Urinary bladder (tissue), 4 donors: ENCODE results near the gene CCDC18. TPM values are rescaled to one million over a fixed set of nuclear protein-coding genes. Genes with fewer than 3 reads are reported as not detected.

Source experiments
- DNase-seq: peaks from one replicate; pipeline ENCODE4 v3.0.0-alpha.2; 2015; ENCODE audit errors: extremely low spot score
- H3K27ac ChIP-seq: one replicate; pipeline ENCODE4 v1.5.1; 2013; ENCODE audit warnings: low read depth, mild to moderate bottlenecking, moderate library complexity
- H3K36me3 ChIP-seq: one replicate; pipeline ENCODE4 v1.6.1; 2013; ENCODE audit warnings: mild to moderate bottlenecking, moderate library complexity; ENCODE audit not compliant: insufficient read depth
- H3K4me1 ChIP-seq: one replicate; pipeline ENCODE4 v1.6.1; 2013; ENCODE audit warnings: mild to moderate bottlenecking, moderate library complexity; ENCODE audit not compliant: insufficient read depth
- H3K4me3 ChIP-seq: one replicate; pipeline ENCODE4 v1.5.1; 2013; ENCODE audit warnings: low read depth, low read length
- whole genome bisulfite sequencing: extraction: QIAGEN DNeasy Blood & Tissue Kit; methylation state at CpG from one replicate; pipeline ENCODE4 v1.1.7; 2013; 5-methylcytosine and 5-hydroxymethylcytosine counted together
- polyA plus RNA-seq: library from polyadenylated mRNA; stranded (reverse); fragments of 200-250 nt; gene quantifications from one replicate; pipeline ENCODE4 v1.2.3, GENCODE V29; 2013
- total RNA-seq: library from RNA; depleted of rRNA; stranded (reverse); fragments of >200 nt; gene quantifications from one replicate; pipeline ENCODE4 v1.2.3, GENCODE V29; 2014
- donor health status: healthy with polysubstance abuse.
- donor health status: healthy.

The CCDC18 gene
- total RNA-seq: 16.7 TPM
- 2.2 TPM for polyA plus RNA-seq

- H3K36me3 ChIP-seq: no peaks in the 10 kb centered on the region
- peak within 1 kb of the TSS; percentile 98 for H3K27ac ChIP-seq
- 2% methylated on average over 43 of the region's 43 CpGs for WGBS
- no peaks in the 10 kb centered on the region for H3K4me1 ChIP-seq
- peak within 1 kb of the TSS; percentile 55 for H3K4me3 ChIP-seq
- no peak for DNase-seq
These were observed at the start of gene CCDC18 for GRCh38 chr1:93180723-93181613. TSS of gene CCDC18 (plus strand) at chr1:93180724. CDS start at chr1:93183362, 2,638 bp downstream.

GRCh38 chr1:93132638-93133037, 47.9 kb upstream of the CCDC18 start:
- H3K4me3 ChIP-seq: no peak overlapping the region
- no peaks in the 10 kb centered on the region for H3K36me3 ChIP-seq
- no peak overlapping the region for H3K27ac ChIP-seq
- DNase-seq: no peak
- no peaks in the 10 kb centered on the region for H3K4me1 ChIP-seq

GRCh38 chr1:93136445-93136844, 44.1 kb upstream of the CCDC18 start:
- H3K36me3 ChIP-seq: no peaks in the 10 kb centered on the region
- DNase-seq: no peak
- WGBS: 91% methylated on average over 5 of the region's 5 CpGs
- H3K27ac ChIP-seq: no peak overlapping the region
- no peaks in the 10 kb centered on the region for H3K4me1 ChIP-seq
- H3K4me3 ChIP-seq: no peak overlapping the region

GRCh38 chr1:93137604-93138292, 42.8 kb upstream of the CCDC18 start:
- no peak overlapping the region for H3K27ac ChIP-seq
- 52% methylated on average over 3 of the region's 3 CpGs for WGBS

GRCh38 chr1:93140106-93140505, 40.4 kb upstream of the CCDC18 start:
- Histone ChIP-seq H3K4me1 (no peaks in the 10 kb centered on the region), H3K27ac (no peak overlapping the region), H3K4me3 (no peak overlapping the region), H3K36me3 (no peaks in the 10 kb centered on the region)
- 90% methylated on average over 1 of the region's 1 CpG for WGBS
- no peak for DNase-seq

More at GRCh38 chr1:93137604-93138292, 42.8 kb upstream of the CCDC18 start:
- no peak for DNase-seq
- H3K36me3 ChIP-seq: no peaks in the 10 kb centered on the region
- no peak overlapping the region for H3K4me3 ChIP-seq
- H3K4me1 ChIP-seq: no peaks in the 10 kb centered on the region

- H3K36me3 ChIP-seq: no peaks in the 10 kb centered on the region
- no peak overlapping the region for H3K4me3 ChIP-seq
- 97% methylated on average over 2 of the region's 2 CpGs for WGBS
- no peaks in the 10 kb centered on the region for H3K4me1 ChIP-seq
- no peak for DNase-seq
- no peak overlapping the region for H3K27ac ChIP-seq
These were observed 38.4 kb upstream of the CCDC18 start for GRCh38 chr1:93142161-93142560.

- 74% methylated on average over 1 of the region's 1 CpG for WGBS
These were observed 37.4 kb upstream of the CCDC18 start for GRCh38 chr1:93143136-93143535.

GRCh38 chr1:93143769-93144168, 36.8 kb upstream of the CCDC18 start:
- WGBS: 97% methylated on average over 4 of the region's 4 CpGs
- no peak overlapping the region for H3K4me3 ChIP-seq
- no peak for DNase-seq
- no peaks in the 10 kb centered on the region for H3K4me1 ChIP-seq
- no peaks in the 10 kb centered on the region for H3K36me3 ChIP-seq
- no peak overlapping the region for H3K27ac ChIP-seq

More at GRCh38 chr1:93143136-93143535, 37.4 kb upstream of the CCDC18 start:
- Histone ChIP-seq H3K4me1 (no peaks in the 10 kb centered on the region), H3K27ac (no peak overlapping the region), H3K36me3 (no peaks in the 10 kb centered on the region), H3K4me3 (no peak overlapping the region)
- DNase-seq: no peak

GRCh38 chr1:93148001-93148400, 32.5 kb upstream of the CCDC18 start:
- H3K4me1 ChIP-seq: no peaks in the 10 kb centered on the region
- peaks cover 1% of the 10 kb centered on the region for H3K36me3 ChIP-seq
- no peak for DNase-seq
- WGBS: 44% methylated on average over 7 of the region's 7 CpGs
- H3K4me3 ChIP-seq: no peak overlapping the region
- H3K27ac ChIP-seq: no peak overlapping the region

GRCh38 chr1:93150729-93151128, 29.8 kb upstream of the CCDC18 start:
- peaks cover 1% of the 10 kb centered on the region for H3K36me3 ChIP-seq
- H3K27ac ChIP-seq: no peak overlapping the region
- no peak overlapping the region for H3K4me3 ChIP-seq
- H3K4me1 ChIP-seq: no peaks in the 10 kb centered on the region
- WGBS: 18% methylated on average over 1 of the region's 1 CpG
- DNase-seq: no peak

- no peak overlapping the region for H3K4me3 ChIP-seq
These were observed 29.1 kb upstream of the CCDC18 start for GRCh38 chr1:93151474-93151873.

GRCh38 chr1:93152835-93153234, 27.7 kb upstream of the CCDC18 start:
- Histone ChIP-seq H3K27ac (no peak overlapping the region), H3K4me3 (no peak overlapping the region), H3K36me3 (peaks cover 1% of the 10 kb centered on the region), H3K4me1 (no peaks in the 10 kb centered on the region)
- no peak for DNase-seq
- 95% methylated on average over 2 of the region's 2 CpGs for WGBS

More at GRCh38 chr1:93151474-93151873, 29.1 kb upstream of the CCDC18 start:
- Histone ChIP-seq H3K4me1 (no peaks in the 10 kb centered on the region), H3K27ac (no peak overlapping the region), H3K36me3 (peaks cover 1% of the 10 kb centered on the region)
- DNase-seq: no peak

GRCh38 chr1:93154898-93155297, 25.6 kb upstream of the CCDC18 start:
- DNase-seq: no peak
- no peak overlapping the region for H3K4me3 ChIP-seq
- H3K4me1 ChIP-seq: no peaks in the 10 kb centered on the region
- H3K27ac ChIP-seq: no peak overlapping the region
- peaks cover 1% of the 10 kb centered on the region for H3K36me3 ChIP-seq

GRCh38 chr1:93155335-93155734, 25.2 kb upstream of the CCDC18 start:
- no peak for DNase-seq
- Histone ChIP-seq H3K4me3 (no peak overlapping the region), H3K4me1 (no peaks in the 10 kb centered on the region), H3K36me3 (no peaks in the 10 kb centered on the region), H3K27ac (no peak overlapping the region)
- WGBS: 82% methylated on average over 3 of the region's 3 CpGs
